Spleen (tissue), 11 donors: Measurements from ENCODE around the gene MEIOC. TPM values are rescaled to one million over a fixed set of nuclear protein-coding genes. Genes with fewer than 3 reads are reported as not detected.
"Not testable (repeated sequence)": the region's sequence is repeated elsewhere in the genome, so short reads cannot be mapped to it uniquely, and the experiment has no call there.

ENCODE experiments used
- DNase-seq: peaks from one replicate; pipeline ENCODE4 v3.0.0-alpha.2; 2020
- H3K27ac ChIP-seq, 8 donors: fragments of 200-600 bp; sonication (generic) in 7 of 8; 1 replicate in 4 of 8; 2 replicates in 4 of 8; pipeline versions ENCODE4 v1.5.0 to v1.8.0; 2016 to 2021; ENCODE audit warnings: inconsistent platforms in 4 of 8, mild to moderate bottlenecking in 4 of 8, moderate library complexity in 1 of 8
- H3K27me3 ChIP-seq, 7 donors: fragments of 200-600 bp; sonication (generic) in 6 of 7; replicated peaks in 1 of 7; 1 replicate in 4 of 7; 2 replicates in 3 of 7; pipeline versions ENCODE4 v1.5.0 to v1.8.0; 2016 to 2021; ENCODE audit warnings: inconsistent platforms in 3 of 7, mild to moderate bottlenecking in 1 of 7
- H3K36me3 ChIP-seq, 6 donors: fragments of 200-600 bp; sonication (generic) in 5 of 6; 1 replicate in 4 of 6; 2 replicates in 2 of 6; pipeline versions ENCODE4 v1.5.0 to v1.8.0; 2016 to 2021; ENCODE audit warnings: inconsistent platforms in 2 of 6
- H3K4me1 ChIP-seq, 6 donors: fragments of 200-600 bp; sonication (generic) in 5 of 6; 1 replicate in 3 of 6; 2 replicates in 3 of 6; pipeline versions ENCODE4 v1.5.0 to v1.8.0; 2016 to 2021; ENCODE audit warnings: inconsistent platforms in 3 of 6
- H3K4me3 ChIP-seq, 8 donors: fragments of 200-600 bp; sonication (generic) in 7 of 8; 1 replicate in 4 of 8; 2 replicates in 4 of 8; pipeline versions ENCODE4 v1.5.0 to v1.8.0; 2016 to 2021; ENCODE audit warnings: inconsistent platforms in 4 of 8, mild to moderate bottlenecking in 4 of 8, moderate library complexity in 2 of 8
- H3K9me3 ChIP-seq, 8 donors: fragments of 200-600 bp; sonication (generic) in 7 of 8; 1 replicate in 4 of 8; 2 replicates in 4 of 8; pipeline versions ENCODE4 v1.5.0 to v1.8.0; 2016 to 2021; ENCODE audit warnings: inconsistent platforms in 4 of 8
- CTCF ChIP-seq, 11 experiments: fragments of 200-600 bp in 7 of 11; fragments of 450-650 bp in 4 of 11; sonication (generic) in 4 of 11; IDR thresholded peaks in 8 of 11; conservative IDR thresholded peaks in 3 of 11; 1 replicate in 7 of 11; 2 replicates in 4 of 11; pipeline versions ENCODE4 v1.4.0 to v1.8.0; 2016 to 2021; ENCODE audit warnings: antibody characterized with exemption in 11 of 11, inconsistent platforms in 4 of 11, mild to moderate bottlenecking in 1 of 11
- POLR2A ChIP-seq, 3 donors: fragments of 450-650 bp; IDR thresholded peaks; one replicate each; pipeline ENCODE4 v1.5.1; 2017; ENCODE audit warnings: antibody characterized with exemption in 3 of 3, mild to moderate bottlenecking in 1 of 3
- POLR2AphosphoS5 ChIP-seq, 3 donors: sonication (generic); formaldehyde crosslinking; IDR thresholded peaks; one replicate each; pipeline ENCODE4 v1.5.1; 2017; ENCODE audit warnings: antibody characterized with exemption in 3 of 3
- WGBS, 5 donors: extraction: QIAGEN DNeasy Blood & Tissue Kit in 3 of 5; methylation state at CpG; one replicate each; pipeline versions ENCODE4 v1.1.5 to v1.1.7; 2013 to 2018; 5-methylcytosine and 5-hydroxymethylcytosine counted together
- intact Hi-C: fragments of 100-400 bp; cut with DNase I; formaldehyde crosslinking; loops from one replicate; pipeline ENCODE4 v1.15.0; 2023; ENCODE audit warnings: low total_unique reads
- polyA plus RNA-seq, 3 donors: library from polyadenylated mRNA; stranded (reverse); fragments of 200-250 nt; gene quantifications; one replicate each; pipeline ENCODE4 v1.2.1, GENCODE V29; 2013
- total RNA-seq, 7 donors: library from RNA; depleted of rRNA in 3 of 7; stranded (reverse); fragments of >200 nt in 3 of 7; fragmentation: NEBNext Ultra II Directional in 4 of 7; extraction: Animal tissue kit (Norgen Biotek cat#: 25700) in 4 of 7; gene quantifications; one replicate each; pipeline versions ENCODE4 v1.1.0 to v1.2.1, GENCODE V29; 2016 to 2021
- donor health status: healthy with polysubstance abuse.
- donor health status: DM: no; HTN: no; CAD: no; lungs with moderate emphysema.
- donor health status: DM: no; HTN: no; CAD: no.
- donor health status: Bipolar disorder and iron deficiency.
- donor health status: healthy.
- donor health status: DM: no; HTN: no; CAD: no.
- donor health status: DM: yes; HTN: yes; CAD: no.

MEIOC gene
- total and polyA plus RNA-seq, 10 donors, result 0.04 to 0.17 (median 0.06) TPM; not detected in 7

- 5 to 8% (median 6%) methylated on average over 12 to 13 of the region's 13 CpGs for WGBS, 5 donors
- Histone ChIP-seq H3K36me3 (peaks cover 0 to 28% (median 13%) of the 10 kb centered on the region in 6 donors), H3K9me3 (no peaks in the 10 kb centered on the region), H3K4me1 (peaks cover 13 to 43% (median 27%) of the 10 kb centered on the region in 6 donors), H3K27me3 (no peaks in the 10 kb centered on the region), H3K27ac (peak overlapping the region in 7 of 8 donors; percentile 74 to 88 (median 82)), H3K4me3 (peak overlapping the region; percentile 49 to 98 (median 84))
- TF ChIP-seq POLR2A (IDR thresholded peaks at IDR 0.05) (no peak), POLR2AphosphoS5 (IDR thresholded peaks at IDR 0.05) (no peak), CTCF (IDR thresholded peaks at IDR 0.05 in 8 of 11, conservative IDR thresholded peaks at IDR 0.05 in 3 of 11) (no peak)
- intact Hi-C loops, result no loop called here
- DNase-seq, result no peak
Observed at GRCh38 chr17:44688675-44689476, 32.6 kb downstream of the MEIOC start.

GRCh38 chr17:44689477-44690217, 33.4 kb downstream of the MEIOC start, which contains the start of gene CCDC43:
CCDC43 (minus strand) TSS chr17:44689776; CDS start chr17:44689753, 23 bp downstream.
- TF ChIP-seq CTCF (IDR thresholded peaks at IDR 0.05 in 8 of 11, conservative IDR thresholded peaks at IDR 0.05 in 3 of 11), result no peak
- peak; percentile 87 to 93 (median 92) for TF ChIP-seq POLR2AphosphoS5 (IDR thresholded peaks at IDR 0.05)
- TF ChIP-seq POLR2A (IDR thresholded peaks at IDR 0.05), result peak in 1 of 3 donors; percentile 10
- Histone ChIP-seq H3K36me3 (peaks cover 0 to 21% (median 6%) of the 10 kb centered on the region in 6 donors), H3K27ac (peak within 1 kb of the TSS; percentile 70 to 88 (median 82)), H3K4me1 (peaks cover 13 to 43% (median 27%) of the 10 kb centered on the region in 6 donors), H3K9me3 (no peaks in the 10 kb centered on the region), H3K27me3 (no peaks in the 10 kb centered on the region), H3K4me3 (peak within 1 kb of the TSS; percentile 49 to 98 (median 84))
- intact Hi-C loops, result no loop called here
- WGBS, 5 donors, result 0 to 1% (median 0%) methylated on average over 29 to 51 of the region's 51 CpGs
- DNase-seq, result peak; percentile 97

GRCh38 chr17:44690746-44691306, 34.6 kb downstream of the MEIOC start:
- Histone ChIP-seq H3K4me1 (peaks cover 13 to 38% (median 27%) of the 10 kb centered on the region in 6 donors), H3K36me3 (peaks cover 0 to 15% (median 4%) of the 10 kb centered on the region in 6 donors), H3K4me3 (peak overlapping the region in 2 of 8 donors; percentile 93 to 98)
- H3K9me3 ChIP-seq, H3K27ac ChIP-seq, H3K27me3 ChIP-seq, intact Hi-C loops, DNase-seq: not testable (repeated sequence)
- 87 to 90% (median 88%) methylated on average over 21 of the region's 21 CpGs for WGBS, 5 donors

GRCh38 chr17:44693609-44694008, 37.3 kb downstream of the MEIOC start:
- Histone ChIP-seq H3K4me1 (peaks cover 10 to 23% (median 16%) of the 10 kb centered on the region in 6 donors), H3K27me3 (no peaks in the 10 kb centered on the region), H3K36me3 (no peaks in the 10 kb centered on the region), H3K27ac (no peak overlapping the region), H3K9me3 (no peaks in the 10 kb centered on the region), H3K4me3 (no peak overlapping the region)
- intact Hi-C loops, result no loop called here
- 83 to 86% (median 85%) methylated on average over 11 of the region's 11 CpGs for WGBS, 5 donors
- TF ChIP-seq POLR2AphosphoS5 (IDR thresholded peaks at IDR 0.05) (no peak), POLR2A (IDR thresholded peaks at IDR 0.05) (no peak)
- no peak for DNase-seq

GRCh38 chr17:44700288-44700687, 44.0 kb downstream of the MEIOC start:
- H3K27me3 ChIP-seq, H3K36me3 ChIP-seq, H3K27ac ChIP-seq, H3K4me3 ChIP-seq, H3K4me1 ChIP-seq, intact Hi-C loops, DNase-seq, H3K9me3 ChIP-seq: not testable (repeated sequence)
- WGBS, 5 donors, result 90 to 93% (median 91%) methylated on average over 10 of the region's 10 CpGs
